ENCODE data around the gene ATAD1. TPM values are rescaled to one million over a fixed set of nuclear protein-coding genes. Genes with fewer than 3 reads are reported as not detected.
"Not testable (repeated sequence)": the region's sequence is repeated elsewhere in the genome, so short reads cannot be mapped to it uniquely, and the experiment has no call there.

Gene ATAD1
- total and polyA plus RNA-seq, 4 experiments from 2014 or later, result 39.6 to 52.0 (median 44.0) TPM

DNA sequence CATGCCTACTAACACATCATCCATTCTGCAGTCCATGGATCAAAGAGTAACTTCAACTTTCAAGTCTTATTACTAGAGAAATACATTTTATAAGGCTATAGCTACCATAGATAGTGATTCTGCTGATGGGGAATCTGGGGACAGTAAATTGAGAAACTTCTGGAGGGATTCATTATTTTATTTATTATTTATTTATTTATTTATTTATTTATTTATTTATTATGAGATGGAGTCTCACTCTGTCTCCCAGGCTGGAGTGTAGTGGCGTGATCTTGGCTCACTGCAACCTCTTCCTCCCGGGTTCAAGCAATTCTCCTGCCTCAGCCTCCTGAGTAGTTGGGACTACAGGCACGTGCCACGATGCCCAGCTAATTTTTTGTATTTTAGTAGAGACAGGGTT, 11.0 kb upstream of the ATAD1 start:
- ChIA-PET POLR2A (ENCODE audit: partially characterized antibody) (interaction anchor here (1.1 to 4.4 kb wide), 2 partner anchors 10 to 33 kb away, joined by 4 to 28 read pairs; partner anchors contain the start of gene ATAD1), CTCF (ENCODE audit: partially characterized antibody) (interaction anchor here (0.9 to 4.8 kb wide), 5 partner anchors 10 to 34 kb away, joined by 3 to 25 read pairs (median 3); partner anchors contain the start of genes ATAD1, KLLN and PTEN)
- H3K4me3 ChIP-seq (ENCODE audit: low read length in 2 of 2); H3K4me3 Mint-ChIP-seq; H3K36me3 ChIP-seq (ENCODE audit: insufficient read depth, low read length); H3K9me3 ChIP-seq (ENCODE audit: control insufficient read depth in 1 of 2, low read length in 2 of 2); H3K27ac Mint-ChIP-seq; H3K9me3 Mint-ChIP-seq; intact Hi-C loops (cut with micrococcal nuclease); H3K36me3 Mint-ChIP-seq; H3K27me3 Mint-ChIP-seq; H3K27ac ChIP-seq (ENCODE audit: low read depth, low read length); DNase-seq; H3K27me3 ChIP-seq (ENCODE audit: insufficient read depth, low read length): not testable (repeated sequence)
- H3K4me1 Mint-ChIP-seq, result peaks cover 11 to 34% (median 22%) of the 10 kb centered on the region in 4 donors
- H3K4me1 ChIP-seq (ENCODE audit: insufficient read depth, low read length), result peaks cover 27% of the 10 kb centered on the region

DNA sequence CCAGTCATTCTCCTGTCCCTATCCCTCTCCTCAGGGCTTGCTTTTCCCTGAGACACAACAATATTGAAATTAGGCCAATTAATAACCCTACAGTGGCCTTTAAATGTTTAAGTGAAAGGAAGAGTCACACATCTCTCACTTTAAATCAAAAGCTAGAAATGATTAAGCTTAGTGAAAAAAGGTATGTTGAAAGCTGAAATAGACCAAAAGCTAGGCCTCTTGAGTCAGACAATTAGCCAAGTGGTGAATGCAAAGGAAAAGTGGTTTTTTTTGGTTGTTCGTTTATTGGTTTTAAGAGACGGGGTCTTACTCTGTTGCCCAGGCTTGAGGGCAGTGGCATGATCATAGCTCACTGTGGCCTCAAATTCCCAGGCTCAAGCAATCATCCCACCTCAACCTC, 9.7 kb upstream of the ATAD1 start:
- intact Hi-C loops (cut with micrococcal nuclease), result no loop called here
- H3K4me1 Mint-ChIP-seq, result peaks cover 11 to 34% (median 22%) of the 10 kb centered on the region in 4 donors
- H3K36me3 Mint-ChIP-seq, result no peaks in the 10 kb centered on the region
- Histone ChIP-seq H3K27ac (ENCODE audit: low read depth, low read length) (no peak overlapping the region), H3K4me3 (ENCODE audit: low read length in 2 of 2) (no peak overlapping the region), H3K9me3 (ENCODE audit: control insufficient read depth in 1 of 2, low read length in 2 of 2) (no peaks in the 10 kb centered on the region), H3K4me1 (ENCODE audit: insufficient read depth, low read length) (peaks cover 27% of the 10 kb centered on the region), H3K36me3 (ENCODE audit: insufficient read depth, low read length) (no peaks in the 10 kb centered on the region), H3K27me3 (ENCODE audit: insufficient read depth, low read length) (no peaks in the 10 kb centered on the region)
- DNase-seq, result no peak
- CTCF ChIA-PET (ENCODE audit: partially characterized antibody), result interaction anchor here (0.6 to 4.8 kb wide), 4 partner anchors 9 to 562 kb away, joined by 3 to 25 read pairs (median 4); partner anchors contain the start of genes ATAD1, KLLN and PTEN
- POLR2A ChIA-PET (ENCODE audit: partially characterized antibody), result interaction anchor here (4.4 kb wide), 1 partner anchor 9 kb away, joined by 28 read pairs; the partner anchor contains the start of gene ATAD1
- peak overlapping the region in 4 of 7 donors; percentile 7 to 66 (median 43) for H3K27ac Mint-ChIP-seq
- H3K27me3 Mint-ChIP-seq, result no peaks in the 10 kb centered on the region
- H3K4me3 Mint-ChIP-seq, result no peak overlapping the region
- H3K9me3 Mint-ChIP-seq, result no peaks in the 10 kb centered on the region

DNA sequence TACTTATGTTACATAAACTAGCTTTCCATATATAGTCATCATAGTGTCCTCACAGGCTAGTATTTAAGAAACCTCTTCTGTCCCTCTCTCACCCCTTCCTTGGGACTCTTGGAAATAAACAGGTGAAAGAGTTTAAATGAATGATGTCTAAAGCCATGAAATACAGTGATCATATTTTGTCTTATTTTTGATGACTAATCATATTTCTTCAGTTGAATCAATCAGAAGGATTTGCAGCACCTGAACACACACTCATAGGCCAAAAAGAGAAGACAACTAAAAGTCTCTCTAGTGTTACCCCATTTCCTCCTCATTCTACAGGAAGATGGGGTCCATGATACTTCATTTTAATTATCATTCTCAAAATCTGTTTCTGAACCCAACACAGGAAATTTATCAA, 8.6 kb upstream of the ATAD1 start:
- Mint-ChIP-seq H3K36me3 (no peaks in the 10 kb centered on the region), H3K27ac (peak overlapping the region in 6 of 7 donors; percentile 60 to 84 (median 74)), H3K9me3 (no peaks in the 10 kb centered on the region), H3K4me1 (peaks cover 11 to 34% (median 22%) of the 10 kb centered on the region in 4 donors), H3K27me3 (no peaks in the 10 kb centered on the region), H3K4me3 (no peak overlapping the region)
- Histone ChIP-seq H3K4me1 (ENCODE audit: insufficient read depth, low read length) (peaks cover 27% of the 10 kb centered on the region), H3K27ac (ENCODE audit: low read depth, low read length) (no peak overlapping the region), H3K4me3 (ENCODE audit: low read length in 2 of 2) (no peak overlapping the region), H3K36me3 (ENCODE audit: insufficient read depth, low read length) (no peaks in the 10 kb centered on the region), H3K9me3 (ENCODE audit: control insufficient read depth in 1 of 2, low read length in 2 of 2) (no peaks in the 10 kb centered on the region), H3K27me3 (ENCODE audit: insufficient read depth, low read length) (no peaks in the 10 kb centered on the region)
- intact Hi-C loops (cut with micrococcal nuclease), result no loop called here
- ChIA-PET CTCF (ENCODE audit: partially characterized antibody) (interaction anchor here (4.8 kb wide), 1 partner anchor 8 kb away, joined by 25 read pairs; the partner anchor contains the start of gene ATAD1), POLR2A (ENCODE audit: partially characterized antibody) (interaction anchor here (4.4 kb wide), 1 partner anchor 8 kb away, joined by 28 read pairs; the partner anchor contains the start of gene ATAD1)
- DNase-seq, result peak in 1 of 5 donors; percentile 12

DNA sequence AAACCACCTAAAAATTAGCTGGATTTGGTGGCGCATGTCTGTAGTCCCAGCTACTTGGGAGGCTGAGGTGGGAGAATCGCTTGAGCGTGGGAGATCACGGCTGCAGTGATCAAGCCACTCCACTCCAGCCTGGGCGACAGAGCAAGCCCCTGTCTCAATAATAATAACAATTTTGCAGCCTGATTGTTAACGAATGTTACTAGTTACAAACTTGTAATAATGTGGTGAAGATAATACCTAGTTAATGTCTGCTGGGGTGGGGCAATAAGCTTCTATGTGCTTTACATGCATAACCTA, 1.2 kb upstream of the ATAD1 start:
- Histone ChIP-seq H3K9me3 (ENCODE audit: control insufficient read depth in 1 of 2, low read length in 2 of 2) (no peaks in the 10 kb centered on the region), H3K4me3 (ENCODE audit: low read length in 2 of 2) (no peak overlapping the region), H3K27ac (ENCODE audit: low read depth, low read length) (peak overlapping the region; percentile 94), H3K4me1 (ENCODE audit: insufficient read depth, low read length) (peaks cover 42% of the 10 kb centered on the region), H3K27me3 (ENCODE audit: insufficient read depth, low read length) (no peaks in the 10 kb centered on the region), H3K36me3 (ENCODE audit: insufficient read depth, low read length) (no peaks in the 10 kb centered on the region)
- intact Hi-C loops (cut with micrococcal nuclease), result loop anchor here (2.0 to 10.0 kb wide), 3 partner anchors 1172 to 1826 kb away; partner anchors contain the start of genes FAS, IFIT5 and PANK1
- H3K36me3 Mint-ChIP-seq, result peaks cover 3 to 17% of the 10 kb centered on the region in 2 donors
- DNase-seq, result no peak
- H3K9me3 Mint-ChIP-seq, result no peaks in the 10 kb centered on the region
- peak overlapping the region; percentile 53 to 99 (median 97) for H3K27ac Mint-ChIP-seq
- ChIA-PET CTCF (ENCODE audit: partially characterized antibody) (interaction anchor here (0.8 to 3.2 kb wide), 13 partner anchors 10 to 1066 kb away, joined by 3 to 25 read pairs (median 9); partner anchors contain the start of genes KLLN and PTEN), POLR2A (ENCODE audit: partially characterized antibody) (interaction anchor here (0.6 to 3.7 kb wide), 9 partner anchors 9 to 764 kb away, joined by 3 to 72 read pairs (median 8); partner anchors contain the start of genes KLLN, PTEN and RNLS)
- no peaks in the 10 kb centered on the region for H3K27me3 Mint-ChIP-seq
- H3K4me1 Mint-ChIP-seq, result peaks cover 27 to 43% (median 34%) of the 10 kb centered on the region in 4 donors
- H3K4me3 Mint-ChIP-seq, result peak overlapping the region in 7 of 8 donors; percentile 36 to 78 (median 48)

DNA sequence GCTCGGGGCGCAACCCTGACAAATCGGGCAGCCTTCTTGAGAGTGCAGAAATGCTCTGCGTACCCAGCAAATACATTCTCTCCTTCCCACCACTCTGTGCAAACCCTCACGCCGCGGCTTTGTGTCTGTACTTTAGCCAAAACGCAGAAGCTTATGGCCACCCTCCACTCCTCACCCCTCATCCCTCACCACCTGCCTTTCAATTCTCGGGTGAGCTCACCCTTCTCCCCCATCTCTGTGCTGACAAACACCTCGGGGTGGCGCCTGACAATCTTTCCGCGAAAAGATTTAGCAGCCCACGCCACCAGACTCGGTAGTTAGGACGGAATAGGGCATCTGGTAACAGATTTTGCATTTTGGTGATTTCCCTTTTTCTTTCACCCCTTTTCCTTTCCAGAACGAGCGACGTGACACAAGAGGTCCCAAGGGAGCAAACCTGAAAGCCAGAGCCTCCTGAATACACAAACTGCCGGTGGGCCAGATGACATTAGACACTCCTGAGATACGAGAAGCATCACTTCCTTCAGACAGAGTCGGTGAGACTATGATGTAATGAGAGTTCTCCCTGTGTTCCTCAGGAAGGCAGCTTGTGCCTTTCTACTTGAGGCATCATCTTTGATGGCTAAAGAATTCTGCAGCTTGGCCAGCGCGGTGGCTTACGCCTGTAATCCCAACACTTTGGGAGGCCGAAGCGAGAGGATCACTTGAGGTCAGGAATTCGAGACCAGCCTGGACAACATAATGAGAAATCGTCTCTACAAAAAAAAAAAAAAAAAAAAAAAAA, 671 bp upstream of the ATAD1 start:
- Histone ChIP-seq H3K27ac (ENCODE audit: low read depth, low read length) (peak overlapping the region; percentile 94), H3K4me1 (ENCODE audit: insufficient read depth, low read length) (peaks cover 46% of the 10 kb centered on the region), H3K27me3 (ENCODE audit: insufficient read depth, low read length) (no peaks in the 10 kb centered on the region), H3K9me3 (ENCODE audit: control insufficient read depth in 1 of 2, low read length in 2 of 2) (no peaks in the 10 kb centered on the region), H3K4me3 (ENCODE audit: low read length in 2 of 2) (peak overlapping the region; percentile 85 to 95), H3K36me3 (ENCODE audit: insufficient read depth, low read length) (no peaks in the 10 kb centered on the region)
- no peaks in the 10 kb centered on the region for H3K9me3 Mint-ChIP-seq
- POLR2A ChIA-PET (ENCODE audit: partially characterized antibody), result interaction anchor here (0.6 to 3.7 kb wide), 16 partner anchors 10 to 764 kb away, joined by 3 to 72 read pairs (median 4); partner anchors contain the start of genes KLLN, PTEN and RNLS
- H3K4me3 Mint-ChIP-seq, result peak overlapping the region; percentile 88 to 98 (median 94)
- intact Hi-C loops (cut with micrococcal nuclease), result loop anchor here (1.0 to 10.0 kb wide), 8 partner anchors 44 to 1826 kb away; partner anchors contain the start of genes FAS, IFIT5, PANK1 and RNLS
- CTCF ChIA-PET (ENCODE audit: partially characterized antibody), result interaction anchor here (0.8 to 3.2 kb wide), 17 partner anchors 10 to 1066 kb away, joined by 3 to 25 read pairs (median 7); partner anchors contain the start of genes KLLN, PTEN and RNLS
- H3K27me3 Mint-ChIP-seq, result no peaks in the 10 kb centered on the region
- peaks cover 27 to 43% (median 35%) of the 10 kb centered on the region in 4 donors for H3K4me1 Mint-ChIP-seq
- DNase-seq, result peak; percentile 66 to 80 (median 70)
- peak overlapping the region; percentile 94 to 99 (median 98) for H3K27ac Mint-ChIP-seq
- peaks cover 4 to 19% of the 10 kb centered on the region in 2 donors for H3K36me3 Mint-ChIP-seq

DNA sequence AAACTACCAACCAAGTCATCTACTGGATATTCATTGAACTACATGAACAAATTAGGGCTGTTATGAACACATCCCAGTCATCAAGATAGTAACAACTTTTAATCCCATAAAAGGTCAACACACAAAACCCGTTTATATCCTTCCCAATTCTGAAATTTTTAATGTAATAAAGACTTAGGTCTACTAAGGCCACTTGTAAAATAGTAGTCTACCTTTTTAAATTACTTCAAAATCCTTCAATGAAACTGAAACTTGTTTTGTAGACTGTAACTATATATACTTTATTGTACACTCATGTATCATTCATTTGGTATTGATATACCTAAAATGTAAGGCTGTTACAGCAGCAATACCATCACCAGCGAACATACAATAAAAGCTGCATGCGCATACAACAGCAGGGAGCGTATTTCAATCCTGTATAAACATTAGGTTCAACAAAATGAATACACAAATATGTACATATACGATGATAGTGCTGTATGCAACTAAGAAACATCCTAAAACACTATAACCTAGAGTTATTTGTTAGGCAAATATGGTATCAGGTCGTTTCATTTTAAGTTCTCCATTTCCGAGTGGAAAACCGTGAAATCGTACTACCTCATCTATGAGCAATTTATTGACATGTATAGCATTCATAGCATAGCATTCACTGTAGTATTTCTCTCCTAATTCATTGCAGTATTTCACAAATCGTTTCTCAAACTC, 973 bp downstream of the ATAD1 start:
- ChIA-PET POLR2A (ENCODE audit: partially characterized antibody) (interaction anchor here (0.8 to 3.7 kb wide), 4 partner anchors 36 to 1062 kb away, joined by 3 to 72 read pairs (median 11); partner anchors contain the start of genes KLLN, PTEN and RNLS), CTCF (ENCODE audit: partially characterized antibody) (interaction anchor here (1.8 to 3.1 kb wide), 4 partner anchors 12 to 572 kb away, joined by 7 to 25 read pairs (median 12); no protein-coding TSS in a partner anchor)
- Mint-ChIP-seq H3K4me3 (peak overlapping the region; percentile 88 to 98 (median 94)), H3K27ac (peak overlapping the region; percentile 94 to 99 (median 98)), H3K36me3 (peaks cover 5 to 20% of the 10 kb centered on the region in 2 donors), H3K27me3 (no peaks in the 10 kb centered on the region), H3K4me1 (peaks cover 27 to 44% (median 35%) of the 10 kb centered on the region in 4 donors), H3K9me3 (no peaks in the 10 kb centered on the region)
- no peak for DNase-seq
- no peaks in the 10 kb centered on the region for H3K36me3 ChIP-seq (ENCODE audit: insufficient read depth, low read length)
- H3K9me3 ChIP-seq (ENCODE audit: control insufficient read depth in 1 of 2, low read length in 2 of 2), result no peaks in the 10 kb centered on the region
- H3K4me3 ChIP-seq (ENCODE audit: low read length in 2 of 2), result peak overlapping the region; percentile 85 to 95
- intact Hi-C loops (cut with micrococcal nuclease), result loop anchor here (10.0 kb wide), 2 partner anchors 1598 to 1828 kb away; partner anchors contain the start of genes IFIT5 and PANK1
- H3K27ac ChIP-seq (ENCODE audit: low read depth, low read length), result peak overlapping the region; percentile 94
- peaks cover 46% of the 10 kb centered on the region for H3K4me1 ChIP-seq (ENCODE audit: insufficient read depth, low read length)
- no peaks in the 10 kb centered on the region for H3K27me3 ChIP-seq (ENCODE audit: insufficient read depth, low read length)
